Nephron (organoid): Measurements from ENCODE around the gene KLK10.

Experiments
- H3K27ac Mint-ChIP-seq, 3 experiments: 2 replicates each; pipeline ENCODE4 v1.8.0; 2020; ENCODE audit warnings: mixed read lengths in 3 of 3, mild to moderate bottlenecking in 2 of 3, moderate library complexity in 1 of 3
- H3K27me3 Mint-ChIP-seq: 2 replicates; pipeline ENCODE4 v1.8.0; 2021; ENCODE audit warnings: low read depth, mild to moderate bottlenecking, moderate library complexity, mixed read lengths
- H3K36me3 Mint-ChIP-seq: 2 replicates; pipeline ENCODE4 v1.8.0; 2020; ENCODE audit warnings: low read depth, mixed read lengths
- H3K4me1 Mint-ChIP-seq: 2 replicates; pipeline ENCODE4 v1.8.0; 2020; ENCODE audit warnings: mixed read lengths
- H3K4me3 Mint-ChIP-seq, 3 experiments: 2 replicates each; pipeline ENCODE4 v1.8.0; 2020; ENCODE audit warnings: mild to moderate bottlenecking in 3 of 3, mixed read lengths in 3 of 3, moderate library complexity in 2 of 3
- H3K9me3 Mint-ChIP-seq: 2 replicates; pipeline ENCODE4 v1.8.0; 2020; ENCODE audit warnings: mixed read lengths
- CTCF ChIP-seq, 3 experiments: fragments of 200-600 bp; sonication (generic); IDR thresholded peaks; one replicate each; pipeline ENCODE4 v1.5.0; 2021; ENCODE audit warnings: antibody characterized with exemption in 3 of 3; ENCODE audit not compliant: unreplicated experiment in 3 of 3

The KLK10 gene

GRCh38 chr19:51030631-51031030 is 11.1 kb upstream of the KLK10 start:
- TF ChIP-seq CTCF (IDR thresholded peaks at IDR 0.05; ENCODE audit: unreplicated experiment in 3 of 3), result no peak
- Mint-ChIP-seq H3K36me3 (no peaks in the 10 kb centered on the region), H3K4me1 (peaks cover 5% of the 10 kb centered on the region), H3K9me3 (no peaks in the 10 kb centered on the region), H3K27me3 (peaks cover 36% of the 10 kb centered on the region), H3K27ac (no peak overlapping the region), H3K4me3 (no peak overlapping the region)

GRCh38 chr19:51029718-51030117 is 10.2 kb upstream of the KLK10 start:
- no peaks in the 10 kb centered on the region for H3K36me3 Mint-ChIP-seq
- no peak overlapping the region for H3K27ac Mint-ChIP-seq
- no peaks in the 10 kb centered on the region for H3K9me3 Mint-ChIP-seq
- H3K4me3 Mint-ChIP-seq, result no peak overlapping the region
- H3K27me3 Mint-ChIP-seq, result peaks cover 36% of the 10 kb centered on the region
- TF ChIP-seq CTCF (IDR thresholded peaks at IDR 0.05; ENCODE audit: unreplicated experiment in 3 of 3), result no peak
- H3K4me1 Mint-ChIP-seq, result peaks cover 5% of the 10 kb centered on the region

GRCh38 chr19:51027873-51028272 is 8.4 kb upstream of the KLK10 start:
- no peak overlapping the region for H3K27ac Mint-ChIP-seq
- H3K27me3 Mint-ChIP-seq, result peaks cover 32% of the 10 kb centered on the region
- no peak for TF ChIP-seq CTCF (IDR thresholded peaks at IDR 0.05; ENCODE audit: unreplicated experiment in 3 of 3)
- H3K4me1 Mint-ChIP-seq, result peaks cover 5% of the 10 kb centered on the region
- H3K9me3 Mint-ChIP-seq, result no peaks in the 10 kb centered on the region
- no peaks in the 10 kb centered on the region for H3K36me3 Mint-ChIP-seq
- H3K4me3 Mint-ChIP-seq, result no peak overlapping the region

GRCh38 chr19:51027126-51027806 is 7.8 kb upstream of the KLK10 start:
- Mint-ChIP-seq H3K36me3 (no peaks in the 10 kb centered on the region), H3K4me3 (no peak overlapping the region), H3K4me1 (peaks cover 5% of the 10 kb centered on the region), H3K9me3 (no peaks in the 10 kb centered on the region), H3K27ac (no peak overlapping the region), H3K27me3 (peaks cover 38% of the 10 kb centered on the region)
- no peak for TF ChIP-seq CTCF (IDR thresholded peaks at IDR 0.05; ENCODE audit: unreplicated experiment in 3 of 3)

GRCh38 chr19:51026554-51026831 is 7.0 kb upstream of the KLK10 start, which contains the start of gene KLK11:
KLK11 (minus strand) TSS chr19:51026616; CDS start chr19:51025631, 985 bp downstream.
- no peak for TF ChIP-seq CTCF (IDR thresholded peaks at IDR 0.05; ENCODE audit: unreplicated experiment in 3 of 3)
- H3K27me3 Mint-ChIP-seq, result peaks cover 35% of the 10 kb centered on the region
- H3K27ac Mint-ChIP-seq, result no peak within 1 kb of the TSS
- peaks cover 5% of the 10 kb centered on the region for H3K4me1 Mint-ChIP-seq
- H3K4me3 Mint-ChIP-seq, result no peak within 1 kb of the TSS
- H3K36me3 Mint-ChIP-seq, result no peaks in the 10 kb centered on the region
- no peaks in the 10 kb centered on the region for H3K9me3 Mint-ChIP-seq

- TF ChIP-seq CTCF (IDR thresholded peaks at IDR 0.05; ENCODE audit: unreplicated experiment in 3 of 3), result no peak
- H3K9me3 Mint-ChIP-seq, result no peaks in the 10 kb centered on the region
- no peak overlapping the region for H3K4me3 Mint-ChIP-seq
- H3K27me3 Mint-ChIP-seq, result peaks cover 35% of the 10 kb centered on the region
- no peaks in the 10 kb centered on the region for H3K36me3 Mint-ChIP-seq
- no peak overlapping the region for H3K27ac Mint-ChIP-seq
- peaks cover 5% of the 10 kb centered on the region for H3K4me1 Mint-ChIP-seq
Measured at GRCh38 chr19:51025809-51026553, 6.5 kb upstream of the KLK10 start.
